Body of pancreas (tissue), 4 donors: Measurements from ENCODE around the gene ACER2. TPM values are rescaled to one million over a fixed set of nuclear protein-coding genes. Genes with fewer than 3 reads are reported as not detected.

ENCODE experiments used
- ATAC-seq: fragments of 150-250 bp; one replicate; pipeline ENCODE4 v1.9.1; 2016
- DNase-seq, 4 donors: peaks; one replicate each; pipeline ENCODE4 v3.0.0-alpha.2; 2019
- H3K27ac ChIP-seq, 4 donors: fragments of 200-600 bp; sonication (generic); 1 replicate in 3 of 4; 2 replicates in 1 of 4; pipeline versions ENCODE4 v1.5.1 to v1.6.1; 2016 to 2019; ENCODE audit warnings: mild to moderate bottlenecking in 1 of 4, mixed read lengths in 1 of 4, moderate library complexity in 1 of 4
- H3K27me3 ChIP-seq, 2 donors: fragments of 200-600 bp; sonication (generic); one replicate each; pipeline ENCODE4 v1.6.0; 2016; ENCODE audit warnings: mild to moderate bottlenecking in 1 of 2
- H3K36me3 ChIP-seq, 2 donors: fragments of 200-600 bp; sonication (generic); replicated peaks in 1 of 2; 2 replicates each; pipeline ENCODE4 v1.5.1; 2016; ENCODE audit warnings: low read depth in 2 of 2; ENCODE audit not compliant: insufficient read depth in 1 of 2
- H3K4me1 ChIP-seq: fragments of 200-600 bp; sonication (generic); one replicate; pipeline ENCODE4 v1.6.0; 2016
- H3K4me3 ChIP-seq, 2 donors: fragments of 200-600 bp; sonication (generic); 1 replicate in 1 of 2; 2 replicates in 1 of 2; pipeline ENCODE4 v1.5.1; 2016 to 2019
- H3K9me3 ChIP-seq, 3 donors: fragments of 200-600 bp; sonication (generic); 1 replicate in 2 of 3; 2 replicates in 1 of 3; pipeline ENCODE4 v1.5.1; 2016
- POLR2A ChIP-seq, 3 donors: fragments of 450-650 bp; IDR thresholded peaks; one replicate each; pipeline ENCODE4 v1.6.1; 2016; ENCODE audit warnings: antibody characterized with exemption in 3 of 3, mild to moderate bottlenecking in 2 of 3
- WGBS, 2 donors: methylation state at CpG; one replicate each; pipeline ENCODE4 v1.1.5; 2017; 5-methylcytosine and 5-hydroxymethylcytosine counted together
- intact Hi-C: fragments of 100-400 bp; cut with DNase I; formaldehyde crosslinking; loops from one replicate; pipeline ENCODE4 v1.15.1; 2023
- total RNA-seq, 2 donors: library from RNA; depleted of rRNA; stranded (reverse); fragments of >200 nt; gene quantifications; one replicate each; pipeline ENCODE4 v1.1.0, GENCODE V29; 2016
- TF ChIP-seq, protein P1 (sequence below), 7 experiments: fragments of 450-650 bp in 4 of 7; fragments of 200-600 bp in 3 of 7; sonication (generic) in 3 of 7; IDR thresholded peaks; one replicate each; pipeline ENCODE4 v1.5.1; 2016 to 2019; ENCODE audit warnings: antibody characterized with exemption in 7 of 7

Gene ACER2
- total RNA-seq, 2 donors from 2014 or later: 5.3 to 8.0 TPM

DNA sequence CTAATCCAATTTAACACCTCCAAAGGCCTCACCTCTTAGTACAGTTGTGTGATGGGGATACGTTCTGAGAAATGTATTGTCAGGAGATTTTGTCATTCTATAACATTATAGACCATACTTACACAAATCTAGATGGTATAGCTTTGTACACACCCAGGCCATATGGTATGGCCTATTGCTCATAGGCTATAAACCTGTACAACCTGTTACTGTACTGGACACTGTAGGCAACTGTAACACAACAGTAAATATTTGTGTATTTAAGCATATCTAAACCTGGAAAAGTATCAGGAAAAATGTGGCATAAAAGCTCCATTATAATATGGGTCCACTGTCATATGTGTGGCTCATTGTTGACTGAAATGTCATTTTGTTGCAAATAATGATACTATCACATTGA is 12.1 kb downstream of the ACER2 start:
- ATAC-seq (no peak), DNase-seq (no peak)
- no peaks in the 10 kb centered on the region for H3K4me1 ChIP-seq
- H3K27me3 ChIP-seq: no peaks in the 10 kb centered on the region
- intact Hi-C loops: no loop called here
- H3K27ac ChIP-seq: no peak overlapping the region
- H3K36me3 ChIP-seq: no peaks in the 10 kb centered on the region
- H3K4me3 ChIP-seq: no peak overlapping the region
- 100% methylated on average over 1 of the region's 1 CpG for WGBS, 2 donors
- H3K9me3 ChIP-seq: no peaks in the 10 kb centered on the region
- TF ChIP-seq, protein P1, sequence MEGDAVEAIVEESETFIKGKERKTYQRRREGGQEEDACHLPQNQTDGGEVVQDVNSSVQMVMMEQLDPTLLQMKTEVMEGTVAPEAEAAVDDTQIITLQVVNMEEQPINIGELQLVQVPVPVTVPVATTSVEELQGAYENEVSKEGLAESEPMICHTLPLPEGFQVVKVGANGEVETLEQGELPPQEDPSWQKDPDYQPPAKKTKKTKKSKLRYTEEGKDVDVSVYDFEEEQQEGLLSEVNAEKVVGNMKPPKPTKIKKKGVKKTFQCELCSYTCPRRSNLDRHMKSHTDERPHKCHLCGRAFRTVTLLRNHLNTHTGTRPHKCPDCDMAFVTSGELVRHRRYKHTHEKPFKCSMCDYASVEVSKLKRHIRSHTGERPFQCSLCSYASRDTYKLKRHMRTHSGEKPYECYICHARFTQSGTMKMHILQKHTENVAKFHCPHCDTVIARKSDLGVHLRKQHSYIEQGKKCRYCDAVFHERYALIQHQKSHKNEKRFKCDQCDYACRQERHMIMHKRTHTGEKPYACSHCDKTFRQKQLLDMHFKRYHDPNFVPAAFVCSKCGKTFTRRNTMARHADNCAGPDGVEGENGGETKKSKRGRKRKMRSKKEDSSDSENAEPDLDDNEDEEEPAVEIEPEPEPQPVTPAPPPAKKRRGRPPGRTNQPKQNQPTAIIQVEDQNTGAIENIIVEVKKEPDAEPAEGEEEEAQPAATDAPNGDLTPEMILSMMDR (IDR thresholded peaks at IDR 0.05): no peak
- TF ChIP-seq POLR2A (IDR thresholded peaks at IDR 0.05): no peak

DNA sequence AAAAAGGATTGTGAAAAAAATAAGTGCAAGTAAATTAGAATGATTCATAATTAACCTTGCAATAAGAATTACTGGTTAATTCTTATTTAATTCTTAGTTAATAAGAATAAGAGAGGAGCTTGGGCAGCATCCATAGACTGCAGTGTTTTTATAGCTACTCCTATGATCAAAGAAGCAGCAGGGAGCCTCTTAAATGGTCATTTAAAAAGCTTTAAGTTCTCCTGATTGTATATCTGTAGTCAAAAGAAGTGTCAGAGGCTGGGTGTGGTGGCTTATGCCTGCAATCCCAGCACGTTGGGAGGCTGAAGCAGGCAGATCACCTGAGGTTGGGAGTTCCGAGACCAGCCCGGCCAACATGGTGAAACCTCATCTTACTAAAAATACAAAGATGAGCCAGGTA is 14.4 kb downstream of the ACER2 start:
- Histone ChIP-seq H3K27ac (no peak overlapping the region), H3K4me1 (no peaks in the 10 kb centered on the region), H3K9me3 (no peaks in the 10 kb centered on the region), H3K36me3 (no peaks in the 10 kb centered on the region), H3K27me3 (no peaks in the 10 kb centered on the region), H3K4me3 (no peak overlapping the region)
- DNase-seq (no peak), ATAC-seq (no peak)
- 95 to 97% methylated on average over 3 of the region's 3 CpGs for WGBS, 2 donors
- intact Hi-C loops: no loop called here
- no peak for TF ChIP-seq POLR2A (IDR thresholded peaks at IDR 0.05)
- TF ChIP-seq, protein P1 (IDR thresholded peaks at IDR 0.05): no peak

DNA sequence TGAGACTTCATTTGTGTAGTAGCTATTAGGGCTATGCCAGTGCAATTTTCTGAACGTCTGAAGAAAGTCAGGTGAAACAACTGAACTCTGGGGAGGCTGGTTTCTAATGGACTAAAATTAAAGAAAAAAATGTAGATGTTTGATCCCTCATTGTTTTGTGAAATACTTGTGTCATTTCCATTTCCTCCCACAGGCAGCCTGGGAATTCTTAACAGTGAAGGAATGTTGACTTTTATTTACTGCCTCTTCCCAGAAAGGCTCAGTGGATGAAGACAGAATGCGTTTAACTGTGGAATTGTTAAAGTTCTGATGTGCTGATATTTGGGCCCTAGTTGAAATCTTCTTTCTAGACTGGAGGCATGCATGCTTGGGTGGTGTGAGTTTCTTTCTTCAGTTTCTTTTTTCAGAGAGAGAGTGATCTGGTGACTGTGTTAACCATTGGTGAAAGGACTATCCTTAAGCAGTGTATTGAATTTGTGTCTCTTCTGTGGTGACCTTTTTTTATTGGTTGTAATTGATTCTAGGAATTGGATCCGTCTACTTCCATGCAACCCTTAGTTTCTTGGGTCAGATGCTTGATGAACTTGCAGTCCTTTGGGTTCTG is 15.5 kb downstream of the ACER2 start:
- ATAC-seq (no peak), DNase-seq (no peak)
- Histone ChIP-seq H3K4me3 (no peak overlapping the region), H3K27me3 (no peaks in the 10 kb centered on the region), H3K36me3 (no peaks in the 10 kb centered on the region), H3K27ac (no peak overlapping the region), H3K4me1 (no peaks in the 10 kb centered on the region), H3K9me3 (no peaks in the 10 kb centered on the region)
- intact Hi-C loops: no loop called here
- WGBS, 2 donors: 54 to 63% methylated on average over 3 of the region's 3 CpGs
- TF ChIP-seq, protein P1 (IDR thresholded peaks at IDR 0.05): no peak
- TF ChIP-seq POLR2A (IDR thresholded peaks at IDR 0.05): no peak

DNA sequence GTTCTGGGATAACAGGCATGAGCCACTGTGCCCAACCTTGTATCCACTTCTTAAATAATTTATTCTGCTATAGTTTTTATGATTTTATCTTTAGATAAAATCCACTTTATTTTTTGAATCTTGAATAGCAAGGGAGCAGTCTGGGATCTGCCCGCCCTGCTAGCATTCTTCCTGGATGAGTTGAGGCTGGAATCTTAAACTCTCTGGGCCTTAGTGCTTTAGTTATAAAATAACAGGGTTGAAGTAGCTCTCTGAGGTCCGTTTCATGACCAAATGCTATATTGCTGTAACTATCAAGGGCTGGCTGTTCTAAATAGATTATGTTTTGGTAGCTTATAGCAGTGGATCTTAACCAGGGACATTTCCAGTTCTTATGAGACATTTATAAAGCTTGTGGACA is 20.8 kb downstream of the ACER2 start:
- Histone ChIP-seq H3K27me3 (no peaks in the 10 kb centered on the region), H3K27ac (no peak overlapping the region), H3K36me3 (no peaks in the 10 kb centered on the region), H3K9me3 (no peaks in the 10 kb centered on the region), H3K4me3 (no peak overlapping the region), H3K4me1 (peaks cover 5% of the 10 kb centered on the region)
- TF ChIP-seq, protein P1 (IDR thresholded peaks at IDR 0.05): no peak
- no peak for TF ChIP-seq POLR2A (IDR thresholded peaks at IDR 0.05)
- ATAC-seq (no peak), DNase-seq (no peak)
- intact Hi-C loops: no loop called here
- 73 to 78% methylated on average over 2 of the region's 2 CpGs for WGBS, 2 donors

GRCh38 chr9:19430201-19430760 is 21.5 kb downstream of the ACER2 start:
- peaks cover 5% of the 10 kb centered on the region for H3K4me1 ChIP-seq
- ATAC-seq: no peak
- no peaks in the 10 kb centered on the region for H3K9me3 ChIP-seq
- TF ChIP-seq, protein P1 (IDR thresholded peaks at IDR 0.05): no peak
- TF ChIP-seq POLR2A (IDR thresholded peaks at IDR 0.05): no peak
- WGBS, 2 donors: 55 to 73% methylated on average over 2 of the region's 2 CpGs
- H3K27ac ChIP-seq: no peak overlapping the region
- H3K36me3 ChIP-seq: peaks cover 0 to 2% of the 10 kb centered on the region in 2 donors
- no peak for DNase-seq
- H3K4me3 ChIP-seq: no peak overlapping the region
- intact Hi-C loops: no loop called here
- H3K27me3 ChIP-seq: no peaks in the 10 kb centered on the region
